IMR-90 (cell line): ENCODE results near the gene C6orf52. TPM values are rescaled to one million over a fixed set of nuclear protein-coding genes. Genes with fewer than 3 reads are reported as not detected.

Experiments
- ATAC-seq: fragments of 200-7000 bp; cut with Tn5 transposase; 2 replicates; pipeline ENCODE4 v1.9.1; 2020; ENCODE audit warnings: low read depth, mild to moderate bottlenecking, moderate library complexity
- BruUV-seq: library from RNA; stranded (reverse); fragments of 400-500 nt; replicated peaks from 2 replicates; lab custom pipeline; 2021; lab: Mats Ljungman, UMichigan
- CTCF ChIA-PET: fragments of 300-600 bp; formaldehyde crosslinking; extraction: SDS; loops from one replicate; lab custom pipeline; 2021; ENCODE audit warnings: antibody characterized with exemption; lab: Yijun Ruan, JAX
- POLR2A ChIA-PET: fragments of 300-600 bp; sonication (Branson Sonifier 250); formaldehyde crosslinking; loops from one replicate; lab custom pipeline; 2022; ENCODE audit warnings: antibody characterized with exemption; ENCODE audit not compliant: unreplicated experiment; lab: Charles Lee
- DNase-seq: peaks from one replicate; pipeline ENCODE4 v3.0.0; 2013
- H2AFZ ChIP-seq: replicated peaks from 2 replicates; pipeline ENCODE3; 2013; ENCODE audit warnings: low read length, mild to moderate bottlenecking; ENCODE audit not compliant: poor library complexity
- H2AK5ac ChIP-seq: 2 replicates; pipeline ENCODE4 v1.6.1; 2013; ENCODE audit warnings: low read depth, low read length, inconsistent platforms
- H2AK9ac ChIP-seq: replicated peaks from 2 replicates; pipeline ENCODE3; 2013; ENCODE audit warnings: mild to moderate bottlenecking, low read depth, low read length, moderate library complexity; ENCODE audit not compliant: poor library complexity
- H2BK120ac ChIP-seq: 2 replicates; pipeline ENCODE4 v1.6.1; 2013; ENCODE audit warnings: low read depth, low read length, inconsistent platforms
- H2BK15ac ChIP-seq: 3 replicates; pipeline ENCODE4 v1.6.1; 2013; ENCODE audit warnings: low read depth, low read length, inconsistent platforms
- H2BK20ac ChIP-seq: 2 replicates; pipeline ENCODE4 v1.6.1; 2013; ENCODE audit warnings: low read depth, mild to moderate bottlenecking, inconsistent platforms, low read length, moderate library complexity
- H2BK5ac ChIP-seq: 2 replicates; pipeline ENCODE4 v1.6.1; 2013; ENCODE audit warnings: mild to moderate bottlenecking, low read depth, low read length, inconsistent platforms; ENCODE audit not compliant: poor library complexity, severe bottlenecking
- H3K14ac ChIP-seq: replicated peaks from 2 replicates; pipeline ENCODE4 v1.6.1; 2013; ENCODE audit warnings: low read depth, low read length, inconsistent platforms
- H3K18ac ChIP-seq: 2 replicates; pipeline ENCODE4 v1.6.1; 2013; ENCODE audit warnings: low read depth, low read length, control low read depth
- H3K23ac ChIP-seq: 2 replicates; pipeline ENCODE4 v1.6.1; 2013; ENCODE audit warnings: low read depth, low read length, inconsistent platforms
- H3K27ac ChIP-seq: 2 replicates; pipeline ENCODE4 v1.5.1; 2013; ENCODE audit warnings: mild to moderate bottlenecking, control low read depth, low read length; ENCODE audit not compliant: insufficient read depth
- H3K27me3 ChIP-seq: 2 replicates; pipeline ENCODE4 v1.6.1; 2013; ENCODE audit warnings: low read length; ENCODE audit not compliant: control insufficient read depth, insufficient read depth
- H3K36me3 ChIP-seq: 2 replicates; pipeline ENCODE4 v1.6.1; 2013; ENCODE audit warnings: low read length, mixed read lengths; ENCODE audit not compliant: control insufficient read depth, insufficient read depth
- H3K4ac ChIP-seq: 2 replicates; pipeline ENCODE4 v1.6.1; 2013; ENCODE audit warnings: low read depth, low read length, inconsistent platforms
- H3K4me1 ChIP-seq: 2 replicates; pipeline ENCODE4 v1.6.1; 2013; ENCODE audit warnings: low read length, mixed read lengths; ENCODE audit not compliant: control insufficient read depth, insufficient read depth
- H3K4me2 ChIP-seq: 2 replicates; pipeline ENCODE4 v1.6.1; 2013; ENCODE audit warnings: low read depth, mild to moderate bottlenecking, control low read depth, low read length, moderate library complexity
- H3K4me3 ChIP-seq: 2 replicates; pipeline ENCODE4 v1.5.1; 2013; ENCODE audit warnings: low read depth, mild to moderate bottlenecking, control low read depth, low read length, moderate library complexity; ENCODE audit not compliant: insufficient read depth
- H3K56ac ChIP-seq: 2 replicates; pipeline ENCODE4 v1.6.1; 2013; ENCODE audit warnings: low read length, inconsistent platforms; ENCODE audit not compliant: insufficient read depth; ENCODE audit errors: extremely low read depth
- H3K79me1 ChIP-seq, 2 experiments: 2 replicates each; pipeline ENCODE4 v1.6.1; 2013; ENCODE audit warnings: low read length in 2 of 2, inconsistent platforms in 1 of 2, low read depth in 1 of 2
- H3K9ac ChIP-seq: 2 replicates; pipeline ENCODE4 v1.6.1; 2013; ENCODE audit warnings: low read depth, low read length, control low read depth
- H3K9me1 ChIP-seq: 2 replicates; pipeline ENCODE4 v1.6.1; 2013; ENCODE audit warnings: low read length, inconsistent platforms; ENCODE audit not compliant: insufficient read depth
- H3K9me3 ChIP-seq: 2 replicates; pipeline ENCODE4 v1.6.1; 2013; ENCODE audit warnings: low read length; ENCODE audit not compliant: control insufficient read depth, insufficient read depth
- H4K20me1 ChIP-seq: 2 replicates; pipeline ENCODE4 v1.6.1; 2013; ENCODE audit warnings: low read length, inconsistent platforms; ENCODE audit not compliant: insufficient read depth
- H4K5ac ChIP-seq: 2 replicates; pipeline ENCODE4 v1.6.1; 2013; ENCODE audit warnings: mild to moderate bottlenecking, low read depth, low read length, control low read depth
- H4K8ac ChIP-seq, 2 experiments: 2 replicates each; pipeline ENCODE4 v1.6.1; 2013; ENCODE audit warnings: low read depth in 2 of 2, low read length in 2 of 2, control low read depth in 1 of 2, inconsistent platforms in 1 of 2
- H4K91ac ChIP-seq: 2 replicates; pipeline ENCODE4 v1.6.1; 2013; ENCODE audit warnings: low read depth, low read length, inconsistent platforms; ENCODE audit not compliant: insufficient read depth
- CEBPB ChIP-seq: IDR thresholded peaks from 2 replicates; pipeline ENCODE4 v1.6.1; 2012; ENCODE audit warnings: low read depth, low read length, improper control_type of control experiment
- CHD1 ChIP-seq: IDR thresholded peaks from 2 replicates; pipeline ENCODE4 v1.6.1; 2012; ENCODE audit warnings: low read depth, low read length, improper control_type of control experiment
- CTCF ChIP-seq: conservative IDR thresholded peaks from 2 replicates; pipeline ENCODE4 v1.5.1; 2012; ENCODE audit warnings: mild to moderate bottlenecking, low read depth, low read length, improper control_type of control experiment
- ELK1 ChIP-seq: fragments of 150-350 bp; IDR thresholded peaks from 2 replicates; pipeline ENCODE4 v1.6.1; 2016; ENCODE audit warnings: low read depth, mild to moderate bottlenecking, low read length, moderate library complexity, borderline replicate concordance
- FOS ChIP-seq: fragments of 150-350 bp; IDR thresholded peaks from 2 replicates; pipeline ENCODE4 v1.6.1; 2016; ENCODE audit warnings: low read depth, low read length
- MAZ ChIP-seq: IDR thresholded peaks from 2 replicates; pipeline ENCODE4 v1.6.1; 2012; ENCODE audit warnings: low read depth, mild to moderate bottlenecking, low read length, improper control_type of control experiment, moderate library complexity, borderline replicate concordance
- MXI1 ChIP-seq: IDR thresholded peaks from 2 replicates; pipeline ENCODE4 v1.6.1; 2012; ENCODE audit warnings: low read depth, mild to moderate bottlenecking, low read length, moderate library complexity, borderline replicate concordance
- POLR2A ChIP-seq: IDR thresholded peaks from 2 replicates; pipeline ENCODE4 v1.6.1; 2012; ENCODE audit warnings: mild to moderate bottlenecking, low read depth, low read length
- RAD21 ChIP-seq: IDR thresholded peaks from 2 replicates; pipeline ENCODE4 v1.6.1; 2012; ENCODE audit warnings: low read length, improper control_type of control experiment
- RCOR1 ChIP-seq: IDR thresholded peaks from 2 replicates; pipeline ENCODE4 v1.6.1; 2012; ENCODE audit warnings: mild to moderate bottlenecking, low read length, improper control_type of control experiment; ENCODE audit not compliant: insufficient replicate concordance
- SMC3 ChIP-seq: fragments of 150-350 bp; IDR thresholded peaks from 2 replicates; pipeline ENCODE4 v1.6.1; 2016; ENCODE audit warnings: low read depth, mild to moderate bottlenecking, antibody characterized with exemption, low read length, moderate library complexity
- WGBS, 2 experiments: methylation state at CpG; one replicate each; pipeline versions ENCODE4 v1.1.5 to v1.1.7; 2013; ENCODE audit warnings: missing lambda C conversion rate in 2 of 2; ENCODE audit not compliant: insufficient read length in 1 of 2; ENCODE audit errors: extremely low coverage in 2 of 2; 5-methylcytosine and 5-hydroxymethylcytosine counted together
- dilution Hi-C: fragments of 300-500 bp; cut with HindIII; formaldehyde crosslinking; loops from one replicate; pipeline ENCODE4 v1.14.3; 2018; ENCODE audit warnings: low sequenced_read_pairs; ENCODE audit not compliant: unreplicated experiment
- in situ Hi-C: fragments of 300-500 bp; cut with MboI; formaldehyde crosslinking; loops from 3 replicates; pipeline ENCODE4 v1.14.3; 2019; ENCODE audit warnings: low sequenced_read_pairs, inconsistent platforms, mixed read lengths
- intact Hi-C: fragments of 100-400 bp; cut with micrococcal nuclease; formaldehyde crosslinking; loops from 2 replicates; pipeline ENCODE4 v1.10.0; 2022
- polyA plus RNA-seq, 3 experiments: library from polyadenylated mRNA; depleted of rRNA; stranded (reverse); fragments of >200 nt; gene quantifications; 2 replicates each; pipeline ENCODE4 v1.2.3, GENCODE V29; 2012; ENCODE audit warnings: low replicate concordance in 1 of 3
- total RNA-seq: library from RNA; depleted of rRNA; stranded (reverse); fragments of >200 nt; gene quantifications from 2 replicates; pipeline ENCODE4 v1.2.3, GENCODE V29; 2012
- TF ChIP-seq, protein P1 (sequence below): fragments of 150-350 bp; IDR thresholded peaks from 2 replicates; pipeline ENCODE4 v1.6.1; 2017; ENCODE audit warnings: mild to moderate bottlenecking, antibody characterized with exemption, low read length, low read depth

The C6orf52 gene
- total and polyA plus RNA-seq, 2 of the 4 experiments (the other 2 are of a cell fraction), result 0.31 TPM; not detected in 1

GRCh38 chr6:10658910-10659698 lies 35.3 kb downstream of the C6orf52 start:
- H3K4me3 ChIP-seq, result peak overlapping the region; percentile 39
- H3K18ac ChIP-seq, result no peak overlapping the region
- H4K5ac ChIP-seq, result no peak overlapping the region
- H3K27ac ChIP-seq, result no peak overlapping the region
- no peak for TF ChIP-seq SMC3
- no peak for TF ChIP-seq ELK1
- TF ChIP-seq MAZ, result no peak
- TF ChIP-seq, protein P1, sequence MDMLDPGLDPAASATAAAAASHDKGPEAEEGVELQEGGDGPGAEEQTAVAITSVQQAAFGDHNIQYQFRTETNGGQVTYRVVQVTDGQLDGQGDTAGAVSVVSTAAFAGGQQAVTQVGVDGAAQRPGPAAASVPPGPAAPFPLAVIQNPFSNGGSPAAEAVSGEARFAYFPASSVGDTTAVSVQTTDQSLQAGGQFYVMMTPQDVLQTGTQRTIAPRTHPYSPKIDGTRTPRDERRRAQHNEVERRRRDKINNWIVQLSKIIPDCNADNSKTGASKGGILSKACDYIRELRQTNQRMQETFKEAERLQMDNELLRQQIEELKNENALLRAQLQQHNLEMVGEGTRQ, result no peak
- TF ChIP-seq FOS, result no peak
- TF ChIP-seq RAD21, result no peak
- TF ChIP-seq CTCF, result no peak
- no peak for TF ChIP-seq RCOR1
- TF ChIP-seq MXI1, result no peak
- no peak for TF ChIP-seq POLR2A
- TF ChIP-seq CHD1, result no peak
- TF ChIP-seq CEBPB, result no peak
- peak overlapping the region; percentile 51 for H2AFZ ChIP-seq
- H4K20me1 ChIP-seq, result no peaks in the 10 kb centered on the region
- no TSS peak for BruUV-seq
- peak overlapping the region; percentile 12; the same call in 1 of the 2 replicates for H3K9ac ChIP-seq
- H2AK9ac ChIP-seq, result peak overlapping the region; percentile 65
- H3K23ac ChIP-seq, result no peak overlapping the region
- H3K4ac ChIP-seq, result no peak overlapping the region
- H2BK15ac ChIP-seq, result no peak overlapping the region
- H3K56ac ChIP-seq, result no peak overlapping the region
- no peaks in the 10 kb centered on the region; the same call in 1 of the 2 replicates for H3K9me3 ChIP-seq
- H2BK120ac ChIP-seq, result no peak overlapping the region
- in situ Hi-C loops, result no loop called here
- no peaks in the 10 kb centered on the region for H3K4me1 ChIP-seq
- H3K27me3 ChIP-seq, result no peaks in the 10 kb centered on the region; the same call in 1 of the 2 replicates
- dilution Hi-C loops, result no loop called here
- WGBS, 2 experiments, result 93% methylated on average over 3 of the region's 24 CpGs; no CpG with 5 or more reads in 1 of the 2 experiments
- no peak overlapping the region for H2AK5ac ChIP-seq
- H3K79me1 ChIP-seq, result no peaks in the 10 kb centered on the region
- H2BK5ac ChIP-seq, result no peak overlapping the region
- no peak overlapping the region for H3K14ac ChIP-seq
- no peaks in the 10 kb centered on the region for H3K36me3 ChIP-seq
- no peak overlapping the region; the same call in 1 of the 2 replicates for H3K4me2 ChIP-seq
- H4K91ac ChIP-seq, result no peak overlapping the region
- no peaks in the 10 kb centered on the region for H3K9me1 ChIP-seq
- no peak overlapping the region for H4K8ac ChIP-seq
- CTCF ChIA-PET, result no interaction called here
- POLR2A ChIA-PET, result interaction anchor here (0.6 kb wide), 1 partner anchor 1408 kb away, joined by 5 read pairs; no protein-coding TSS in a partner anchor
- intact Hi-C loops, result no loop called here
- ATAC-seq (no peak; the same call in 1 of the 2 replicates), DNase-seq (no peak)
- H2BK20ac ChIP-seq, result no peak overlapping the region
